G401 (cell line): ENCODE measurements around the gene ZNF879. TPM values are rescaled to one million over a fixed set of nuclear protein-coding genes. Genes with fewer than 3 reads are reported as not detected.

Source experiments
- DNase-seq: peaks from one replicate; pipeline ENCODE4 v3.0.0-alpha.2; 2015; ENCODE audit warnings: low spot score
- in situ Hi-C: cut with HindIII; loops from 2 replicates; pipeline ENCODE4 v1.10.0; 2016; ENCODE audit warnings: low sequenced_read_pairs, mixed read lengths
- total RNA-seq: library from RNA; depleted of rRNA; stranded (reverse); fragments of >200 nt; shearing (Covaris generic); gene quantifications from 2 replicates; pipeline ENCODE4 v1.2.3, GENCODE V29; 2014; rRNA removed

The ZNF879 gene
- total RNA-seq, result 1.4 and 3.5 TPM in 2 replicates

DNA sequence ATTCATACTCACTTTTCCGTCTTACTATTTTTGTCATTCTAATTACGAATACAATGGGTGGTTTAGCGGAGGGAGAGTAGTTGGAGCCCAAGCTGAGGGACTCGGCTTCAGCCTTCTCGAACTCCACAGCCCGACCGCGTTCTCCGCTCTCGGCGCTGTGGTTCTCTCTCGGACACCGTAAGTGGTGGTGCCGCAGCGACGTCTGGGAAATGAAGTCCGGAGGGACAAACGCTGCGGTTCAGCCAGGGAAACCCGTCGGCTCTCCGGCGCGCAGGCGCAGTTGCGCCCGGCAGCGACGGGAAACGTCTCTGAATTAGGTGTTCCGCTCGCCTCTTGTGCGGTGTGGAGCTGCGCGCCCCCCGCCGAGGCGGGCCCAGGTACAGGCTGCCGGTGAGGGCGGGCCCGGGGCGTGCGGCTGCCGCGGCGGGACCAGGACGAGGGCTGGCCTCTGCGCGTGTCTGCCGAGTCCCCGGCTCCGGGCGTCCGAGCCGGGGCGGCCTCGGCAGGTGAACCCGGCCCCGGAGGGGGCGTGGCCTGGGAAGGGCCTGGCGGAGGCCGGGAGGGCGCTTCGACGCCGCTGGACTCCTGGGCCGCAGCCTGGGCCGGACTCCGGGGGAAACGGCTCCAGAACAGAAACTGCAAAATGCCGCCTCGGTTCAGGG is at the start of gene ZNF879:
TSS of gene ZNF879 (plus strand) at position 277 of the 662 bp plus-strand sequence. CDS start 1,201 bp downstream, outside the sequence.
- DNase-seq, result peak; percentile 94
- in situ Hi-C loops, result no loop called here

DNA sequence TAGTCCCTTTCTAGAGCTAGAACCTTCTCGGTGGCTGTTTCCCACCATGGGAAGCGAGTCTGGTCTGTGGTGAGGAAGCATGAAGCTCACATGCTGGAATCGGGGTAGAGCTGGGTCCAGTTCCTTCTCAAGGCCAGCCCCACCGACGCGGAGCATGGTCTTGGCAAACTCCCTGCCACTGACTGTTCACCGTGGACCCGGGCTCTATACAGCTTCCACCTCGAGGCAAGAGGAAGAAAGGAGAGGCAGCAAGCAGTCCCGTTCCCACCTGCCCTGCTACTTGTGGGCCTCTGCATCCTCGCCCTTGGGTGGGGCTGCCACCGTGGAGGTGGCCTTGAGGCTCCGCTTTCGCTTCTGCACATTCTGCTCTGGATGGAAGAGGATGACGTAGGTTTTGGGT is 42.2 kb upstream of the ZNF879 start:
- no peak for DNase-seq
- in situ Hi-C loops, result no loop called here

DNA sequence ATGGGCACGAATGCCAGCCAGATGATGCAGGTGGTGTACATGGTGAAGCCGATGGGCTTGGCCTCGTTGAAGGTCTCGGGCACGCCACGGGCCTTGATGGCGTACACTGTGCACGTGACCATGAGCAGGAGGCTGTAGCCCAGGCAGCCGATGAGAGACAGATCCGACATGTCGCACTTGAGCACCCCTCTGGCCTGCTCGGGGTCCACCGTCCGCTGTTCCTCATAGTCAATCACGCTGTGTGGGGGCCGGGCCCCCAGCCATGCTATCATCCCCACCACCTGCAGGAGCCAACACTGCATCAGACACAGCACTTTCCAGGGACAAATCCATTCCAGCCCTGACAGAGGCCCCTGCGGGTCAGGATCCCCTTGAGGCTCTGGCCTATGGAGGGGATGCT is 40.7 kb upstream of the ZNF879 start:
- no peak for DNase-seq
- in situ Hi-C loops, result no loop called here

DNA sequence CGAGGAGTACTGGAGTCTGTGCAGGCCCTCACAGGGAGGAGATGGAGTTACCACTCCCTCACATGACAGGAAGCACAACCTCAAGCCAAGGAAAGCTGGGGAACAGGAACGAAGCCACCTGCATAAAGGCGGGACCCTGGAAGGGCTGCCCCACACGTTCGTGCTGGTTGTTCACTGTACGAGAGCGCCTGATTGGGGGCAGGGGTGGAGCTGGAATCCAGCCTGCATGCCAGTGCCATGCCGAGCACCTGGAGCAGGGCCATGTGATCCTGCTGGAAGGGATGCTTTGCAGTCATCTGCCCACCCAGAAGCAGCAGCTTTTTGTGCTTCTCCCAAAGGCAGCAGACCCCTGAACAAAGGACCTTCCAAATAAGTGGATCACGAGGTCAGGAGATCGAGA is 39.9 kb upstream of the ZNF879 start:
- in situ Hi-C loops, result no loop called here
- no peak for DNase-seq

DNA sequence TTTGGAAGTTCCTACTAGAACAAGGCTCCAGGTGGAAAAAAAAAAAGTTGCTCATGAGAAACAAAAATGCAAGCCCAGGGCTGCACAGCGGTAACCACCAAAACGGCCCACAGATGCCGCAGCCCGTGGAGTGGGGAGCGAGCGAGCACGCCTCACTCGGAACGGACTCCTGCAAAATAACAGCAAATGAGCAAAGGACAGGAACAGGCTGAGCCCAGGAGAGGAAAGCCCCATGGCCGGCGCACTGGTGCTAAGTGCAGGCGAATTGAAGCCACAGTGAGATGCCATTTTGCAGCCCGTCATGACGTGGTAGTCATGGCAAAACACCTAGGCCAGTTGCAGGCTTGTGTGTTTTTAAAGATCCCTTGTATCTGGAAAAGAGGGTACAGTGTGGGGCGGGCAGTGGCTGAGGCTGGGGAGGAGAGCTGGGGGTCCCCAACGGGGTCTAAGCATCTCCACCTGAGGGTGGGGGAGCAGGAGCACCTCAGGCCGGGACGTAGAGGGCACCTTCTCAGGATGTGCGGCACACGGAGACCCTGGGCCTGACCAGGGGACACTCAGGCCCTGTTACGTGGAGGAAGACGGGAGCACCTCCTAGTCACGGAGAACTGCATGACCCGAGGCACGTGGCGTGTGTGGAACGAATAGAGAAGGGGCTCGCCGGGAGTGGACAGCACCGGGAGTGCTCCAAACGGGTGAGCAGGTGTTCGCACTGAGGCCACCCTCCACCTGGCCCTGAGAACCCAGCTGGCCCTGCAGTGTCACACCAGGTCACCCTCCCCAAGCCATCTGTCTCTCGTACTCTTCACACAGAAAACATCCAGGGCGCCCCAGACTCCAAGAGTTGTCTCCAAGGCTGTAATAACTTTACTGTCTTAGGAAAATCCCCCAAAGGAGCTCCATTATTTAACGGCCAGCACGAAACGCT is 39.2 kb upstream of the ZNF879 start:
- no peak for DNase-seq
- in situ Hi-C loops, result no loop called here

DNA sequence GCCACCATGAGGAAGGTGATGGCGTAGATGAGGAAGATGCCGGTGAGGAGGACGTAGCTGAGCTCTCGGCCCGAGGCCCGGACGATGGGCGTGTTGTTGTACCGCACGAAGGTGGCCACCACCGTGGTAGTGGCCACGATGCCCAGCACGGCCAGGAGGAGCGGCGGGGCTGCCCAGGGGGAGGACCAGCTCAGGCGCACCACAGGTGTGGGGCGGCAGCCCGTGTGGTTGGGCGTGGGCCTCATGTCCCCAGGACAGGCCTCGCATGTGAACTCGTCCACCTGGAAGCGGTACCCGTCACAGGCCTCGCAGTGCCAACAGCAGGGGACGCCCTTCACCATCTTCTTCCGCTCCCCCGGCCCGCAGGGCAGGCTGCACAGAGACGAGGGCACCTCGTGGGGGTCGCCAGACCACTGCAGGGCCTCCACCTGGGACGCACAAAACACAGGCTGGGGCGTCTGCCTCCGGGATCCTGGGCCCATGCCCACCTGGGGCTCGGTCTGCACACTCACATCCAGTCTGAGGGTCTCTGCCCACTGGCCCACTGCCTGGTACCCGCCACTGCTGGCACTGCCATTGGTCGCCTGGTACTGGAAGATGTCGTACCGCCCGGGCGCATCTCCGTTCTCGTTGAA is 37.2 kb upstream of the ZNF879 start:
- no peak for DNase-seq
- in situ Hi-C loops, result no loop called here

DNA sequence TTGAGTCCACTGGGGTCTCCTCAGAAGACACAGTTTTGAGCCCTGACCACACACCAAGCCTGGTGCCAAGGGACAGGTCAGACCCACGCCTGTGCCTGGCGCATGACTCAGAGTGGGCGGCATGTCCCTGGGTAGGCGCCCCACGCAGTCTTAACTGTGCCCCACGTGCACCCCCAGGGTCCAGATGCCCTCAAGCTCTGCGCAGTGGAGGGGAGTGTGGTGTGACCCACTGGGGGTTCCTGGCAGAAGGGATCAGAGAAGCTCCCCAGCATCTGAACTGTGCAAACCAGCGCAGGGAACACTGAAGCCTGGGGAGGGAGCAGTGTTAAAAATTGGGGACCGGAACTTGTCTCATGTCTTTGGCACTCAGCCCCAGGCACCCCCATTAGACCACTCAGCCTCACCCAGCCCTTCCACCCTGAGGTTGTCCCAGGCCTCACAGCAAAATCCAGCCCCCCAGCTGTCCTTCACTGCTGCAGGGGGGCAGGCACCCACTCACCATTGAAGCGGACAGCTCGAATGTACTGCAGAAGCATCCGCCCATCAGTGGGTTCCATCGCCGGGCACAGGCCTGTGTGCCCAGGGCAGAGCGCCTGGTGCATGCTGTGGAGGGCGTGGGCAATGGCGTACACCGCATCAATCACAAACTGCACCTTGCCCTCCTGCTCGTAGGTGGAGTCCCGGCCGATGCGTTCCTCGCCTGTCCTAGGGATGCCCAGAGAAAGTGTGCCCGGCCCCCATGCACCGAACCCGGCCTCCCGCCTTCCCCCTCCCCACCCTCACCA is 35.0 kb upstream of the ZNF879 start:
- in situ Hi-C loops, result no loop called here
- DNase-seq, result no peak

DNA sequence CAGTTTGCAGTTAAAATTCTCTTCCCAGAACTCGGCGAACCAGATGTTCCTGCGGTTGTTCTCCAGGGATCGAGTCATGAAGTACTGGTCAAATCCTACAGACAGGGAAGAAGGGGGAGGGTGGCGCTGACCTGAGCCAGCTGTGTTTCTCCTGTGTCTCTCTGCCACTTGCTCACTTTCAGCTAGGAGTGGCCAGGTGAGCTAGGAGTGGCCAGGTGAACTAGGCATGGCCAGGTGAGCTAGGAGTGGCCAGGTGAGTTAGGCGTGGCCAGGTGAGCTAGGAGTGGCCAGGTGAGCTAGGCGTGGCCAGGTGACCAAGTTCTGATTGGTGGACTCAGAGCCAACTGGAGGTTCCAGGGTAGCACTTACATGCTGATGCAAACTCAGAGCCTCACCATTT is 34.3 kb upstream of the ZNF879 start:
- no peak for DNase-seq
- in situ Hi-C loops, result no loop called here

DNA sequence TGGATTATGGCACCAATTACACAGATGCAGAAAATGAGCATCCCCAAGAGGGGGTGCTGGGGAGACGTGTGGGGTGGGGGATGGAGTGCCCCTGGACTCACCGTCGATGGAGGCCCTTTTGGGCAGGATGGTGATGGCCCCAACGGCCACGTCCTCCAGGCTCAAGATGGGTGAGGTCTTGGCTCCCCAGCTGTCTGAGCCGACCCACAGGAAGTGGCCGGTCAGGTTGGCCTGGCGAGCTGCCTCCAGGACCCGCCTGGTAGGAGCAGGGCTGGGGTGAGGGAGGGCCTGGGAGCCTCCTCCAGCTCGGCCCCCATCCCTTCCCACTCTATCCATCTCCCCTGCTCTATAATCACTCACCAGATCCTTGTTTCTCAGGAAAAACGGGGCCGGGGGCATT is 33.1 kb upstream of the ZNF879 start:
- in situ Hi-C loops, result no loop called here
- DNase-seq, result no peak

DNA sequence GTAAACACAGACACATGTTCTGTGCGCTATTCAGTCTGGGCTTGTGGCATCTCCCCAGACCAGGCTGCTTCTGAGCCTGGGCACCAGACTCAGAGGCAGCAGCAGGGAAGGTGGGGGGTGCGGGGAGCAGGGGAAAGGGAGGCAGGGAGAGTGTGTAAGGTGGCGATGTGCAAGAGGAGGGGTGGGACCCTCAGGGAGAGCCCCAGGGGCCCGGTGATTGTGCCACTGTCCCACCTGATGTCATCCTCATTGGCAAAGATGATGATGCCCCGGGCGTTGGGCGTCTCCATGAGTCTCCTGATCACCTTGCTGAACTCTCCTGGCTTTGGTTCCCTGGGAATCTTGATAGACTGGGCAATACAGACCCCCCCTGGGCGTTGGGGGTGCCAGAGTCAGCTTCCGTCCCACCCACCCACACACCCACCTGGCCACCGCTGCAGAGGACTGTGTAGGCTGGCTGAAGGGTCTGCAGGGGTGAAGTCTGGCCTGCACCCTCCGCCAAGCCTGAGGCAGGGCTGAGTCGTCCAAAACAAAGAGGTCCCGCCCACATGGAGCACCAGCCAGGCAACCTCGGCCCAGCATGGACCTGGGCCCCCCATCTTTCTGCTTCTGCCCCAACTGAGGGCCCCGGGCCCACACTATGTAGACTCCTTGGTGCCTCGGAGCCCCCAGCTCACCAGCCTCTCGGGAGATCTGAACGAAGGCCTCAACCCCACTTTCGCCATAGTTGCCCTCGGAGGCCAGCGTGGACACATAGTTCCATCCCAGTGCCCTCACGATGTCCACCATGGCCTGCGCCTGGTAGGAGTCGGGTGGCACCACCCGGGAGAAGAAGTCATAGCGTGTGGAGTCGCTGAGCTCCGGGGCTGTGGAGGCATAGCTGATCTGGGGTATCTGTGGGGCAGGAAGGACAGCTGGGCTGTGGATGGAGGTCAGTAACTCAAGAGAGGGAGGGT is 32.1 kb upstream of the ZNF879 start:
- DNase-seq, result no peak
- in situ Hi-C loops, result no loop called here

DNA sequence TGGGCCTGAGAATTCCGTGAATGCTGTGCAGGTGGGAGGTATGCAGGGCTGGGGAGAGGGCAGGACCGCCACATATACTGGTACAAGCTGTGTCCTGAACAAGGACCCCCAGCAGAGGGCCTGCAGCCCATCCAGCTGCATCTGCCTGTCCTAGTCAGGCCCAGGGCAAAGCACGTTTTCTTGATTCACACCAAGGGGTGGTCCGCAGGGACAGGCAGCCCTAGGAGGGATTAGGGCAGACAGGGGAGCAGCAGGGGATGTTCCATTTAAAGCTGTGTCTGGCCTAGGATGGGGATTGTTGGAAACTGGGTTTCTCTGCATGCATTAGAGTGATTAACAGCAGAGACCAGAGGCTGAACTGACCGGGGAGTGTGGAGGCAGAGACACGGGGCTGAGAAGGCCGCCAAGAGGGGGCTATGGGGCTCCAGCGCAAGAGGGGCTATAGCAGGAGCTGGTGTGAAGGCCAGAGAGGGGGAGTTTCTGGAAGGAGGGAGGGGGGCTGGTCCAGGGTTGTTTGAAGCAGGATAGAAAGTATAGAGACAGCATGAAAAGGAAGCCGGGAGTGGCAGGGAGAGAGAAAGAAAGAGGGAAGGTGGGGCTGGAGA is 31.2 kb upstream of the ZNF879 start:
- DNase-seq, result no peak
- in situ Hi-C loops, result no loop called here

DNA sequence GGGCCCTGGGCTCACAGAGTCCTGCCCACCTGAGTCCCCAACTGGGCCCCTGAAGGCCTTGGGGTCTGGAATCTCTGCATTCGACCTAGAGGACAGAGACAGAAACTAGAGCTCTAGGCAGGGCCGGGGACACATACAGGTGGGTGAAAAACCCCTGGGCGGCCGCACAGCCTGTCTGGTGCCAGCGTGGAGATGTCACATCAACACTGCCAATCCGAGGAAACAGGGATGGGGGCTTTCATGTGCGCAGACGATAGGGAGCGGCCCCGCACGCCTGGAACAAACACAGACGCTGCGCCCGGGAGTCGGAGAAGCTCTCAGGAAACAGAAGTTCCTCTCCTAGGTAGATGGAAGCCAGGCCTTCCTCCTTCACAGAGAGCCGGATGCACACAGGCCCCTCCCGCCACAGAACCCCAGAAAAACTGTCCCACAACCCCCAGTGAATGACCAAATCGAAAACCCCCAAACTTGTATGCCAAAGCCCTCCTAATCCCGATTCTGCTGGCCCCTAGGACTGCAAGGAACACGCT is 30.3 kb upstream of the ZNF879 start:
- DNase-seq, result no peak
- in situ Hi-C loops, result no loop called here

DNA sequence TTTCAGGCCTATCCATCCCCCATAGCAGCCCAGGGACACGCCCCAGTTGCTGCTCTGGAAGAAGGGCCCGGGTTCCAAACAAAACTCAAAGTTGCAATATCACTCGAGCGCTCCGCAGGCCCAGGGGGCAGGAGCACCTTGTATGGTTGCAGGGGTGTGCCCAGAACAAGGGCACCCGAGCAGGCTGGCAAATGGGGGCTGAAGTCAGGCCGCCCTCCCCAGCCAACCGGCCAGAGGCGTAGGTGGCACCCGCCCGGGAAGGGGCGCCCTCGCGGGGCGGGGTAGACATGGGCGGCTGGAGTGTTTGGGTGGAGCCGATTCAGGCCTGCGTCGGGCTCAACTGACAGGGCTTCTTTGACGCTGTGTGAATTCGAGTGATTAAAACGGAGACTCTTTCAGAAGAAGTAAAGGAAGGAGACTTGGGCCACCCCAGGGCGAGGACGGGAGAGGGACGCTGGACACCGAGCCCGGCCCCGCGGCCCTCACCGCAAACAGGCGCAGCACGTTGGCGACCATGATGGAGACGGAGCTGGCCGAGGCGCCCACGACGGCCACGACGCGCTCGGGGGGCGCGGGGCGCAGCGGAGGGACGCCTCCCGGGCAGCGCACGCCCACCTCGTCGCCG is 29.5 kb upstream of the ZNF879 start:
- in situ Hi-C loops, result no loop called here
- no peak for DNase-seq

DNA sequence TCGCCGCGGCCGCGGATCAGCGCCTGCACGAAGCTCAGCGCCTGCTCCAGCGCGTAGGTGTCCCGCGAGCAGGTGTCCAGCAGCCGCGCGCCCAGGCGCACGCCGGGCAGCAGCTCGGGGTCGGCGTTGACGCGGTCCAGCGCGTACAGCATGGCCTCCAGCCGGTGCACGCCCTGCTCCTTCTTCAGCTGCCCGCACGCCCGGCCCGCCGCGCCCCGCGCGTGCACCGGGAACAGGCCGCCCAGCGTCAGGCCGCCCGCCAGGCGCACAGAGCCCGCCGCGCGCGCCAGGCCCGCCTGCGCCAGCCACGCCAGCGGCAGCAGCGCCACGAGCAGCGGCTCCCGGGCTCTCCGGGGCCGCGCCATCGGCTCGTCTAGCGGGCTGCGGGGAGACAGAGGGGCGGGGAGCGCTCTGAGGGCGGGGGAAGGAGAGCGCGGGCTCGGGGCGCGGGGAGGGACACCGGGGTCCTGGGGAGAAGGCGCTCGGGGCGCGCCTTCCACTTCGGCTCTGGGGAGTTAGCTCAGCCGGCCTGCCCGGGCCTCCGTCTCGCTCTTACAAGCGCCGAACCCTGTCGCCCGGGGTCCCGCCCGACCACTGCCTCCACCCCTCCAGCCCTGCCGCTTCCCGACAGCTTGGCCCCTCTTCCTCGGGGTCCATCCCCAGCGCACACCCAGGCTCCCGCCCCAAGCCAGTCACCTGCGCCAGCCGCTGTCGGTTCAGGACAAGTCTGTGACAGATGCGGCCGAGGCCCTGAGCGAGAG is 28.8 kb upstream of the ZNF879 start, which contains the start of gene GRM6:
TSS of gene GRM6 (minus strand) at position 741 of the 761 bp plus-strand sequence. CDS start at position 365, 376 bp downstream.
- in situ Hi-C loops, result no loop called here
- no peak for DNase-seq

DNA sequence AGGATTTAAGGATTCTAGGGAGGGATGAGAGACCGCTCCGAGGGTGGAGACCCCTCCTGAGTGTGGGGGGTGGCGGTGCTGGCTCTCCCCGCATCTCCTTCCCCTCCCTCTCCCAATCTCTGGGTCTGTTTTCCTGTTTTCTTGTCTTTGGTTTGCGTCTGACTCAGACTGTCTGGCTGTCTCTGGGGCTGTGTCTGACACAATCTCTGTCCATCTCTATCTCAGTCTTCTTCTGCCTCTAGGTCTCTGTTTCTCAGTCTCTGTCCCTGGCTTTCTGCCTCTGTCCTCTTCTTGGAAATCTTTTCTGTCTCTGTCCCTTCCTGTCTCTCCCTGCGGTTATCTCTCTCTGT is 28.3 kb upstream of the ZNF879 start:
- DNase-seq, result no peak
- in situ Hi-C loops, result no loop called here

DNA sequence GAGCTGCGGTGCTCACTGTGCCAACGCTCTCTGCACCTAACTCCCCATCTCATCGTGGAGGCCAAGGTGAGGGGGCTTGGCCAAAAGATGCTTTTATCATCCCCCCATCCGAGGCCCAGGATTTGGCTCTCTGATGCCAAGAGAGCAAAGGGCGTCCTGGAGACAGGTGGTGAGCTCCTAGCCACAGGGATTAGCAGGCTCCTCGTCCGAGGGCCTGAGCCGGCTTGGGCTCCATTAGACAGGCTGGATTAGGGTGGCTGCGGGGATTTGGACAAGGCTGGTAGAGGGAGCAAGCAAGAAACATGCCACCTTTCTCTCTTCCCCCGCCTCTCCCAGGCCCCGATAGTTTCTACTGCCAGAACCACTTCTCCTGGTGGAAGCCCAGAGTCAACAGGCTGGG is 27.4 kb upstream of the ZNF879 start:
- in situ Hi-C loops, result no loop called here
- DNase-seq, result no peak

DNA sequence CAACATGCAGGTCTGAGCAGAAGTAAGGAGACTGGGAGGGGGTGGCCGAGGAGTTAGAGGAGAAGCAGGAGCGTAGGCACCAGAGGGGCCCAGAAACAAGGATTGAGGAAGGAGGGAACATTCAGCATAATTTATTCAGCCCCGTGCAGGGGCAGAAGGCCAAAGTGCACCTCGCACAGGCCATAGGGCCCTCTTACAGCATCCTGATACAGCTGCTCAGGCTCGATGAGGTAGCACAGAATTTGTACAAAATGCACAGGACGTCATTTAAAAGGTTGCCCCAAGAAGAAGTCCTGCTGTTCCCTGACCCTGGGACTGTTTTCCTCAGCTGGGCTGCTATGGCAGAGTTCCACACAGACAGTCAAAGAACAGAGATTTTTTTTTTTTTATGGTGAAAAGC is 26.4 kb upstream of the ZNF879 start:
- no peak for DNase-seq
- in situ Hi-C loops, result no loop called here
